IPS-15b (cell line): ENCODE data around the gene MTSS2.
"Not testable (repeated sequence)": the region's sequence is repeated elsewhere in the genome, so short reads cannot be mapped to it uniquely, and the experiment has no call there.

Experiments used
- H3K27me3 ChIP-seq: one replicate; pipeline ENCODE4 v1.6.1; 2013; ENCODE audit warnings: low read length; ENCODE audit not compliant: control insufficient read depth, insufficient read depth
- H3K36me3 ChIP-seq: one replicate; pipeline ENCODE4 v1.6.1; 2013; ENCODE audit warnings: low read length; ENCODE audit not compliant: control insufficient read depth, insufficient read depth
- H3K4me1 ChIP-seq: one replicate; pipeline ENCODE4 v1.6.1; 2013; ENCODE audit warnings: mild to moderate bottlenecking, low read length; ENCODE audit not compliant: control insufficient read depth, insufficient read depth
- H3K4me3 ChIP-seq: one replicate; pipeline ENCODE4 v1.5.1; 2013; ENCODE audit warnings: low read depth, low read length
- H3K9ac ChIP-seq: one replicate; pipeline ENCODE4 v1.6.1; 2013; ENCODE audit warnings: low read depth, mild to moderate bottlenecking, low read length
- H3K9me3 ChIP-seq: one replicate; pipeline ENCODE4 v1.6.1; 2013; ENCODE audit warnings: mild to moderate bottlenecking, low read length; ENCODE audit not compliant: control insufficient read depth, insufficient read depth

The MTSS2 gene

GRCh38 chr16:70679671-70680494 is 6.0 kb downstream of the MTSS2 start:
- Histone ChIP-seq H3K9me3 (no peaks in the 10 kb centered on the region), H3K36me3 (peaks cover 16% of the 10 kb centered on the region), H3K4me1 (peaks cover 3% of the 10 kb centered on the region), H3K9ac (no peak overlapping the region), H3K27me3 (no peaks in the 10 kb centered on the region), H3K4me3 (no peak overlapping the region)

GRCh38 chr16:70678898-70679670 is 6.8 kb downstream of the MTSS2 start:
- H3K9ac ChIP-seq, result no peak overlapping the region
- H3K36me3 ChIP-seq, result peaks cover 16% of the 10 kb centered on the region
- H3K4me1 ChIP-seq, result no peaks in the 10 kb centered on the region
- H3K4me3 ChIP-seq, result no peak overlapping the region
- no peaks in the 10 kb centered on the region for H3K9me3 ChIP-seq
- no peaks in the 10 kb centered on the region for H3K27me3 ChIP-seq

- Histone ChIP-seq H3K4me3 (no peak overlapping the region), H3K36me3 (peaks cover 16% of the 10 kb centered on the region), H3K9ac (no peak overlapping the region), H3K27me3 (no peaks in the 10 kb centered on the region), H3K4me1 (no peaks in the 10 kb centered on the region), H3K9me3 (no peaks in the 10 kb centered on the region)
These were observed 7.5 kb downstream of the MTSS2 start for GRCh38 chr16:70678121-70678897.

- Histone ChIP-seq H3K36me3 (peaks cover 16% of the 10 kb centered on the region), H3K4me3 (no peak overlapping the region), H3K9me3 (no peaks in the 10 kb centered on the region), H3K9ac (no peak overlapping the region), H3K27me3 (no peaks in the 10 kb centered on the region), H3K4me1 (no peaks in the 10 kb centered on the region)
These were observed 8.2 kb downstream of the MTSS2 start for GRCh38 chr16:70677499-70678120.

GRCh38 chr16:70676675-70677498 is 9.0 kb downstream of the MTSS2 start:
- H3K9me3 ChIP-seq, result no peaks in the 10 kb centered on the region
- H3K4me1 ChIP-seq, result no peaks in the 10 kb centered on the region
- no peak overlapping the region for H3K9ac ChIP-seq
- no peaks in the 10 kb centered on the region for H3K27me3 ChIP-seq
- H3K36me3 ChIP-seq, result peaks cover 16% of the 10 kb centered on the region
- no peak overlapping the region for H3K4me3 ChIP-seq

GRCh38 chr16:70675851-70676513 is 9.9 kb downstream of the MTSS2 start:
- Histone ChIP-seq H3K9me3 (no peaks in the 10 kb centered on the region), H3K4me1 (no peaks in the 10 kb centered on the region), H3K9ac (no peak overlapping the region), H3K27me3 (no peaks in the 10 kb centered on the region), H3K36me3 (peaks cover 16% of the 10 kb centered on the region), H3K4me3 (no peak overlapping the region)

- H3K9me3 ChIP-seq, result no peaks in the 10 kb centered on the region
- no peak overlapping the region for H3K4me3 ChIP-seq
- H3K4me1 ChIP-seq, result no peaks in the 10 kb centered on the region
- H3K9ac ChIP-seq, result no peak overlapping the region
- no peaks in the 10 kb centered on the region for H3K27me3 ChIP-seq
- peaks cover 16% of the 10 kb centered on the region for H3K36me3 ChIP-seq
These were observed 11.4 kb downstream of the MTSS2 start for GRCh38 chr16:70674221-70675014.

GRCh38 chr16:70670938-70671337 is 14.9 kb downstream of the MTSS2 start:
- H3K36me3 ChIP-seq, result not testable (repeated sequence)

GRCh38 chr16:70670175-70670574 is 15.7 kb downstream of the MTSS2 start:
- H3K9me3 ChIP-seq, result no peaks in the 10 kb centered on the region
- H3K9ac ChIP-seq, result no peak overlapping the region
- H3K36me3 ChIP-seq, result no peaks in the 10 kb centered on the region
- H3K4me3 ChIP-seq, result no peak overlapping the region
- no peaks in the 10 kb centered on the region for H3K4me1 ChIP-seq
- H3K27me3 ChIP-seq, result no peaks in the 10 kb centered on the region

More at GRCh38 chr16:70670938-70671337, 14.9 kb downstream of the MTSS2 start:
- not testable (repeated sequence) for H3K27me3 ChIP-seq, H3K9me3 ChIP-seq, H3K4me3 ChIP-seq, H3K4me1 ChIP-seq, H3K9ac ChIP-seq
